Calu3 (cell line): ENCODE measurements around the gene CCNB1IP1. TPM values are rescaled to one million over a fixed set of nuclear protein-coding genes. Genes with fewer than 3 reads are reported as not detected.
"Not testable (repeated sequence)": the region's sequence is repeated elsewhere in the genome, so short reads cannot be mapped to it uniquely, and the experiment has no call there.

Source experiments
- BruUV-seq: library from RNA; stranded (reverse); fragments of 400-500 nt; replicated peaks from 2 replicates; lab custom pipeline; 2021; lab: Mats Ljungman, UMichigan
- CTCF ChIA-PET: fragments of 300-600 bp; sonication (Branson Sonifier 250); formaldehyde crosslinking; loops from one replicate; lab custom pipeline; 2022; ENCODE audit warnings: antibody characterized with exemption; lab: Charles Lee
- DNase-seq: peaks from one replicate; pipeline ENCODE4 v3.0.0; 2022
- H3K27ac Mint-ChIP-seq: one replicate; pipeline ENCODE4 v1.8.0; 2022; ENCODE audit warnings: mixed read lengths; ENCODE audit not compliant: unreplicated experiment
- H3K27me3 Mint-ChIP-seq: one replicate; pipeline ENCODE4 v1.8.0; 2022; ENCODE audit warnings: mixed read lengths; ENCODE audit not compliant: unreplicated experiment
- H3K36me3 Mint-ChIP-seq: one replicate; pipeline ENCODE4 v1.8.0; 2022; ENCODE audit warnings: mild to moderate bottlenecking, moderate library complexity, mixed read lengths; ENCODE audit not compliant: insufficient read depth, unreplicated experiment
- H3K4me1 Mint-ChIP-seq: one replicate; pipeline ENCODE4 v1.8.0; 2022; ENCODE audit warnings: mild to moderate bottlenecking, low read depth, mixed read lengths; ENCODE audit not compliant: unreplicated experiment
- H3K4me3 Mint-ChIP-seq: one replicate; pipeline ENCODE4 v1.8.0; 2022; ENCODE audit warnings: mild to moderate bottlenecking, low read depth, moderate library complexity, mixed read lengths; ENCODE audit not compliant: unreplicated experiment
- H3K9me3 Mint-ChIP-seq: one replicate; pipeline ENCODE4 v1.8.0; 2022; ENCODE audit warnings: low read depth, mixed read lengths; ENCODE audit not compliant: unreplicated experiment
- CTCF ChIP-seq: fragments of 200-600 bp; IDR thresholded peaks from one replicate; pipeline ENCODE4 v1.8.0; 2022; ENCODE audit warnings: antibody characterized with exemption; ENCODE audit not compliant: unreplicated experiment
- intact Hi-C: fragments of 100-400 bp; cut with micrococcal nuclease; formaldehyde crosslinking; loops from one replicate; pipeline ENCODE4 v1.10.0; 2022; ENCODE audit not compliant: unreplicated experiment
- total RNA-seq: library from RNA; stranded (reverse); gene quantifications from 2 replicates; pipeline ENCODE4 v1.2.3, GENCODE V29; 2022

CCNB1IP1 gene
- total RNA-seq, 1 experiment from 2014 or later, result 39.0 TPM

GRCh38 chr14:20372796-20373195, 39.7 kb upstream of the CCNB1IP1 start:
- Mint-ChIP-seq H3K9me3 (no peaks in the 10 kb centered on the region), H3K4me1 (no peaks in the 10 kb centered on the region), H3K27ac (no peak overlapping the region), H3K4me3 (no peak overlapping the region), H3K27me3 (no peaks in the 10 kb centered on the region), H3K36me3 (peaks cover 55% of the 10 kb centered on the region)
- no peak for DNase-seq
- TF ChIP-seq CTCF, result no peak
- BruUV-seq, result no TSS peak
- CTCF ChIA-PET, result no interaction called here
- intact Hi-C loops, result no loop called here

- Mint-ChIP-seq H3K4me1 (no peaks in the 10 kb centered on the region), H3K36me3 (peaks cover 31% of the 10 kb centered on the region), H3K27me3 (no peaks in the 10 kb centered on the region), H3K4me3 (no peak overlapping the region), H3K27ac (no peak overlapping the region), H3K9me3 (no peaks in the 10 kb centered on the region)
- TF ChIP-seq CTCF, result no peak
- intact Hi-C loops, result no loop called here
- no peak for DNase-seq
- no TSS peak for BruUV-seq
- CTCF ChIA-PET, result no interaction called here
These were observed 32.8 kb upstream of the CCNB1IP1 start for GRCh38 chr14:20365928-20366327.

GRCh38 chr14:20358474-20358873, 25.4 kb upstream of the CCNB1IP1 start:
- BruUV-seq, H3K27ac Mint-ChIP-seq, H3K9me3 Mint-ChIP-seq, H3K4me3 Mint-ChIP-seq, H3K27me3 Mint-ChIP-seq, CTCF ChIA-PET, intact Hi-C loops, H3K4me1 Mint-ChIP-seq, DNase-seq: not testable (repeated sequence)
- H3K36me3 Mint-ChIP-seq, result peaks cover 30% of the 10 kb centered on the region

GRCh38 chr14:20356422-20356821, 23.3 kb upstream of the CCNB1IP1 start:
- Mint-ChIP-seq H3K36me3 (peaks cover 47% of the 10 kb centered on the region), H3K9me3 (no peaks in the 10 kb centered on the region), H3K4me1 (no peaks in the 10 kb centered on the region), H3K4me3 (no peak overlapping the region), H3K27me3 (no peaks in the 10 kb centered on the region), H3K27ac (no peak overlapping the region)
- DNase-seq, result no peak
- CTCF ChIA-PET, result no interaction called here
- TF ChIP-seq CTCF, result no peak
- intact Hi-C loops, result no loop called here
- no TSS peak for BruUV-seq

- CTCF ChIA-PET, result interaction anchor here (0.5 kb wide), 1 partner anchor 34 kb away, joined by 3 read pairs; no protein-coding TSS in a partner anchor
- DNase-seq, result no peak
These were observed 17.8 kb upstream of the CCNB1IP1 start for GRCh38 chr14:20350860-20351259.

More at GRCh38 chr14:20350860-20351259, 17.8 kb upstream of the CCNB1IP1 start:
- Mint-ChIP-seq H3K4me1 (peaks cover under 1% of the 10 kb centered on the region), H3K27me3 (no peaks in the 10 kb centered on the region), H3K9me3 (no peaks in the 10 kb centered on the region), H3K4me3 (no peak overlapping the region), H3K36me3 (peaks cover 56% of the 10 kb centered on the region), H3K27ac (no peak overlapping the region)
- TF ChIP-seq CTCF, result no peak
- no TSS peak for BruUV-seq
- intact Hi-C loops, result no loop called here
